Stimulated activated CD8-positive, alpha-beta memory T cell treated with anti-CD3 and anti-CD28 coated beads, Interleukin-7, amount 100 ng/mL, for 48 hours (primary cell): ENCODE measurements around the gene STX4.

ENCODE experiments used
- DNase-seq, 2 donors: peaks; one replicate each; pipeline ENCODE4 v3.0.0-alpha.2; 2020; ENCODE audit warnings: low read depth in 1 of 2; ENCODE audit errors: extremely low read depth in 1 of 2

STX4 gene

GRCh38 chr16:31032736-31033708, at the start of gene STX4:
STX4 (plus strand) TSS chr16:31033558; CDS start chr16:31033806, 248 bp downstream.
- DNase-seq = peak; percentile 91 to 96

GRCh38 chr16:30983898-30984610, 49.3 kb upstream of the STX4 start:
- DNase-seq = no peak

GRCh38 chr16:30984669-30985400, 48.5 kb upstream of the STX4 start, which contains the start of gene HSD3B7:
HSD3B7 (plus strand) TSS chr16:30985207; CDS start chr16:30985659, 452 bp downstream.
- DNase-seq = peak; percentile 56 to 61

- no peak for DNase-seq
Observed at GRCh38 chr16:30985401-30986128, 47.8 kb upstream of the STX4 start.

GRCh38 chr16:30986129-30986991, 47.0 kb upstream of the STX4 start:
- DNase-seq = no peak

- DNase-seq = no peak
Observed at GRCh38 chr16:30987581-30988190, 45.7 kb upstream of the STX4 start.

- DNase-seq = no peak
Observed at GRCh38 chr16:30989469-30990047, 43.8 kb upstream of the STX4 start.

GRCh38 chr16:30990105-30990504, 43.3 kb upstream of the STX4 start:
- no peak for DNase-seq

GRCh38 chr16:30991052-30991451, 42.3 kb upstream of the STX4 start:
- no peak for DNase-seq

GRCh38 chr16:30992276-30992780, 41.0 kb upstream of the STX4 start:
- DNase-seq = no peak

GRCh38 chr16:30992931-30993816, 40.2 kb upstream of the STX4 start:
- DNase-seq = no peak

GRCh38 chr16:30995927-30996323, 37.4 kb upstream of the STX4 start:
- no peak for DNase-seq

GRCh38 chr16:30996324-30996984, 36.9 kb upstream of the STX4 start:
- DNase-seq = no peak

- DNase-seq = peak; percentile 63 to 77
Observed at GRCh38 chr16:30996985-30997724, 36.2 kb upstream of the STX4 start.

- no peak for DNase-seq
Observed at GRCh38 chr16:30997725-30998711, 35.3 kb upstream of the STX4 start.
